HL-60/S4 treated with retinoic acid at 250 ng/mL for 4 days and 3 days (cell line): Measurements from ENCODE around the gene KREMEN2.

Source experiments
- in situ Hi-C: fragments of 300-500 bp; cut with MboI; formaldehyde crosslinking; loops from 2 replicates; pipeline ENCODE4 v1.7.0; 2022; ENCODE audit warnings: low sequenced_read_pairs

Gene KREMEN2

GRCh38 chr16:3001316-3001715 lies 37.2 kb downstream of the KREMEN2 start:
- in situ Hi-C loops = no loop called here

- in situ Hi-C loops = no loop called here
Measured at GRCh38 chr16:3003582-3004270, 39.7 kb downstream of the KREMEN2 start.

DNA sequence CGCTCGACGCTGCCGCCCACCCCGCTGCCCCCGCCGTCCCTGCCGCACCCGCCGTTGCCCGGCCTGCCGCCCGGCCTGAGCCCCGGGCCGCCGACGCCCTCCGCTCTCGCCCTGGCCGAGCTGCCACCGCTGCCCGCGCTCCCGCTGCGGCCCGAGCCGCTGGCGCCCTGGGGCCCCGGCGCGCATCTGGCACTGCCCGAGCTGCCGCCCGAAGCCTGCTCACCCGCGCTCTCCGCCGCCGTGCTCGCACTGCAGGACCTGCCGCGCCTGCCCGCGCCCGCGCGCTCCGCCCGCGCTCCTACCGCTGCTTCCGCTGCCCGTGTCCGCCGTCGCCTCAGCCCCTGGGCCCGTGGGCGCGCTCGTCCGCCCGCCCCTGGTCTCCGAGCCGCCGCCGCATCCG lies 40.2 kb downstream of the KREMEN2 start:
- in situ Hi-C loops = no loop called here

- in situ Hi-C loops = no loop called here
Measured at GRCh38 chr16:3004781-3005284, 40.8 kb downstream of the KREMEN2 start.

DNA sequence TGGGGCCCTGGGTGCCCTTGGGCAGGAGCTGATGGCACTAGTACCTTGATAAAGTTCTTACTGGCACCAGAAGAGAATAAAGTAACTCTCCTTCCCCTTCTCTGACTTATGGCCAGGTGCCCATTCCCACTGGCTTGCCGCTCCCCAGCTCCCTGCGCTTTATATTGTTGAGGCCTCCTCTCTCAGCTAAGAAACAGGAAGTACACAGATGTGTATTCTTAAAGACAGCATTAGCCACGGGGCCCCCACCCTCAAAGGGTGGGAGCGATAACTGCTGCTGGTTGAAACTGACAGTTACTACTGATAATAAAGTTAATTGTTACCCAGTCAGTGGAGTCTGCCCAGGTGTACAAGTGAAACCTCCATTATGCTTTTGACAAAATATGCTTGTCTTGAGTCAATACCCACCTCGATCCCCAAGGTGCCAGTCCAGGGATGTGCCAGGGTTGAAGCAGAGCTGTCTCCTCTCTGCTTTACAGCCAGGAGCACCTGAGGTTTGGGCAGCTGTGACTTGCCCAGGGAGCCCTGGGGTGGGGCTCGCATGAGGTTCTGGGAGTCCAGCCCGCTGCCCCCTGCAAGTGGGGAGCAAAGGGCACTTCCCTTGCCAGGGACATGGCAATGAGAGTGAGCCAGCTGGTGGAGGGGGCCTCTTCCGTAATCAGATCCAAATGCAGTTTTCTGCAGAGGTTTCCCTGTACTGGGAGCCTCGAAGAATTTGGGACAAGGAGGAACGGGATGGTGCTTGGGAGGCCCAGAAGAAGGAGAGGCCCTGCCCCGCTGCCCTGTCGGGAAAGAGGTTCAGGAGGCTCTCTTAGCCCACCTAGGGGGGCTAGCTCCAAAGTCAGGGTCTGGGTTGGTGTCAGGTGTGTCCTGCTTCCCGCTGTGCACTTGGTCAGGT lies 43.2 kb downstream of the KREMEN2 start:
- in situ Hi-C loops = no loop called here

GRCh38 chr16:3007957-3008689 lies 44.0 kb downstream of the KREMEN2 start:
- in situ Hi-C loops = no loop called here

DNA sequence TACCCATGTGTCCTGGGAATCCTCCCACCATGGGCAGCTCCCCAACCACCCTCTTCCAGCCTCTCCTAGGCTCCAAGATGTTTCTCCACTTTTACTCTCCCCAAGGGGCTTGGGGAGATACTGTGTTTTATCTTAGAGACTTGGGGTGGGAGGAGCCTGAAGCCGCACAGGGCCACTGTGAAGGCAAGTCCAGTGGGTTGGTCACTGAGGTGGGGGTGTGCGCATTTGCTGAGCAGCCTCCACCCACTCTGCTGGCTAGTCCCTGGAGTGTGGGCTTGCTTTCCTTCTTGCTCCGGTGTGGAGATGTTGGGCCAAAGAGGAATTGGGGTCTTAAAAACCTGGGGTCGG lies 44.6 kb downstream of the KREMEN2 start:
- in situ Hi-C loops = no loop called here

- in situ Hi-C loops = no loop called here
Measured at GRCh38 chr16:3009568-3010390, 45.7 kb downstream of the KREMEN2 start.

GRCh38 chr16:3010510-3010909 lies 46.4 kb downstream of the KREMEN2 start:
- in situ Hi-C loops = no loop called here

DNA sequence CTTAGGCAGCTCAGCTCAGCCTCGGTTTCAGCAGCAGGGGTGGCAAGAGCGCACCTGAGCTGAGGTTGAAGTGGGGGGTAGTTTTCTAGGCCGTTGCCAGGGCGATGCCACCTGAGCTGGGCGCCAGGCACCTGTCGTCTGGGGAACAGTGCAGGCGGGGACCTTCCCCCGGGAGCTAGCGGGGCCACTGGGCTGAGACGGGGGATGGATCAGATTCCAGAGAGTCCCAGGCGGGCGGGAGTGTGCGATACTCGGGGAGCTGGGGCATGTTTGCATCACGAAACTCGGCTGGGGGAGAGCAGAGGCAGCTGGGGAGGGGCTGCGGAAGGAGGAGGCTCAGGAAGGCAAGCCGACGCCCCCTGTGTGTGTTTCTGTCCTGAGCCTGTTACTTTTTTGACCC lies 48.2 kb downstream of the KREMEN2 start:
- in situ Hi-C loops = no loop called here

DNA sequence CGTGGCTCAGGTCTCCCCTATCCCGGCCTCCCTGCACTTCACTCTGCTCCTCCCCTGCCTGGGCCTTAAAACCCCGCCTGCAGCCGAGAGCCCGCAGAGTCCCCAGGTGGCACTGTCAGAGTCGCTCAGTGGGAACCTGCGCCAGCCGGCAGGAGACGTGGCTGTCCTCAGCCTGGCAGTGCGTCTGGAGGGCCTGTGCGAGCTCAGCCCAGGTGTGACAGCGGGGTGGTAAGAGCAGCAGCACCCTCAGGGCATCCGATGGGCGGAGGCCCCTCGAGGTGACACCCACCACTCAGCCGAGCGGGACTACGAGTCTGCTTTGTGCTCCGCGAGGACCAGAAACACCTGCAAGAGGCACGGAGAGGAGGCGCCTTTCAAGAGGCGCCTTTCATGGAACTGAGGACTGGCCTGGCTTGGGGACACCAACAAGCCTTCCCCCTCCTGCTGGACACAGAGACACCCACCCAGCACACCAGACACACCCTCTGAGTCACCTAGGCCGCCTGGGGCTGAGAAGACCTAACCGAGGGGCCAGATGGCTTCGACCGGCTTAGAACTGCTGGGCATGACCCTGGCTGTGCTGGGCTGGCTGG lies 48.8 kb downstream of the KREMEN2 start, which contains the start of gene CLDN9:
Gene CLDN9 (plus strand): TSS at position 96 of the 593 bp plus-strand sequence. CDS start 440 bp downstream, at position 536.
- in situ Hi-C loops = no loop called here

DNA sequence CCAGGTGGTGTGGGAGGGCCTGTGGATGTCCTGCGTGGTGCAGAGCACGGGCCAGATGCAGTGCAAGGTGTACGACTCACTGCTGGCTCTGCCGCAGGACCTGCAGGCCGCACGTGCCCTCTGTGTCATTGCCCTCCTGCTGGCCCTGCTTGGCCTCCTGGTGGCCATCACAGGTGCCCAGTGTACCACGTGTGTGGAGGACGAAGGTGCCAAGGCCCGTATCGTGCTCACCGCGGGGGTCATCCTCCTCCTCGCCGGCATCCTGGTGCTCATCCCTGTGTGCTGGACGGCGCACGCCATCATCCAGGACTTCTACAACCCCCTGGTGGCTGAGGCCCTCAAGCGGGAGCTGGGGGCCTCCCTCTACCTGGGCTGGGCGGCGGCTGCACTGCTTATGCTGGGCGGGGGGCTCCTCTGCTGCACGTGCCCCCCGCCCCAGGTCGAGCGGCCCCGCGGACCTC lies 49.4 kb downstream of the KREMEN2 start:
- in situ Hi-C loops = no loop called here

GRCh38 chr16:3013998-3014690 lies 50.1 kb downstream of the KREMEN2 start:
- in situ Hi-C loops = no loop called here

- in situ Hi-C loops = no loop called here
Measured at GRCh38 chr16:3014971-3015370, 50.9 kb downstream of the KREMEN2 start.

DNA sequence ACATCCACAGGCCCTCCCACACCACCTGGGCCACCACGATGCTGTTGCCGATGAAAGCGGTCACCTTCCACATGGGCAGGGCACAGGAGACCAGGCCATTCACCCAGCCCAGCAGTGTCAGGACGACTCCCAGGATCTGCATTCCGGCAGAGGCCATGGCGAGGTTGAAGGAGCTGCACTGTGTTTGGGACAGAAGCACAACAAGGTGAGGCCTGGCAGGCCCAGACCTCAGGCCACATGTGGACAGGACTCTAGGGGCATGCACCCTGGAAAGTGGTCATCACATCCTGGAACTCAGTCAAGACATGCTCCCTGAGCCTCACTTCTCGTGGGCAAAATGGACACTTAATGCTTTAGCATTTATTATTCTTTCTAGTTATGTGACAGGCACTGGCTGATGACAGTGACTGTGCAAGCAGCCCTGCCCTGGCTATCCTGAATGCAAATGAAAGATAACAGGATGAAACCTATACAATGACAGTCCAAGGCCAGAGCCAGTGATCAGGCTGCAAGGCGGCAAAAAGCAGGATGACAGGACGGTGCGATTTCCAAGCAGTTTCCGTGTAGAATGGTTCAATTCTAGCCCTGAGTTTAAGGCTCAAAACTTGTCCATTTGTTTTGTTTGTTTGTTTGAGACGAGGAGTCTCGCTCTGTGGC lies 51.9 kb downstream of the KREMEN2 start:
- in situ Hi-C loops = no loop called here

DNA sequence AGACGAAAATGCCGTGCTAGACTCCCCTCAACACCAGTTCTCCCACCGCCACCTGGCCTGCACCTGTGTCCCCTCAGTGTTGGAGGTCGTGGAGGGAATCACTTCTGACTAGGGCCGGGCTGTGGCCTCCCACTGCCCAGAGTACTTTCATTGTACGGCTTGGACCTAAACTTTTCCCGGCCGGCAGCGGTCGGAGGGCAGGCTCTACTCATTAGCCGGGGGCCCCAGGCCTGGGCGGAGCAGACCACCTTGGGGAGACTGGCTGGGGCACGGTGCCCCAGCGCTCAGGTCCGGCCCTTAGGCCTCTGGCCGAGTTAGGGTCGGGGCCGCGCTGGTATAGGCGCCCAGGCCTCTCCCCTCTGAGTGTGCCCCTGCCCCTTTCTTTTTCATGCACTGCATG lies 53.3 kb downstream of the KREMEN2 start:
- in situ Hi-C loops = no loop called here
